Caco-2 (cell line): ENCODE data around the gene CYTH2. TPM values are rescaled to one million over a fixed set of nuclear protein-coding genes. Genes with fewer than 3 reads are reported as not detected.

Experiments
- BruUV-seq: library from RNA; stranded (reverse); fragments of 400-500 nt; replicated peaks from 2 replicates; lab custom pipeline; 2021; lab: Mats Ljungman, UMichigan
- CTCF ChIA-PET: fragments of 300-600 bp; sonication (Branson Sonifier 250); formaldehyde crosslinking; loops from one replicate; lab custom pipeline; 2022; ENCODE audit warnings: antibody characterized with exemption; lab: Charles Lee
- POLR2A ChIA-PET: fragments of 300-600 bp; sonication (Branson Sonifier 250); formaldehyde crosslinking; loops from one replicate; lab custom pipeline; 2022; ENCODE audit warnings: antibody characterized with exemption; lab: Charles Lee
- DNase-seq, 2 experiments: peaks; one replicate each; pipeline versions ENCODE4 v3.0.0 to v3.0.0-alpha.2; 2020 to 2022
- H3K27me3 ChIP-seq: replicated peaks from 2 replicates; pipeline ENCODE4 v1.6.0; 2011; ENCODE audit warnings: low read length; ENCODE audit not compliant: control insufficient read depth, insufficient read depth
- H3K36me3 ChIP-seq: 2 replicates; pipeline ENCODE4 v1.5.1; 2011; ENCODE audit warnings: low read length; ENCODE audit not compliant: control insufficient read depth, insufficient read depth
- H3K4me1 ChIP-seq: fragments of 250-450 bp; sonication (Bioruptor Pico); 2 replicates; pipeline ENCODE4 v1.5.1; 2020; ENCODE audit warnings: mild to moderate bottlenecking
- H3K4me3 ChIP-seq: 2 replicates; pipeline ENCODE4 v1.5.1; 2011; ENCODE audit warnings: low read depth, mild to moderate bottlenecking, control low read depth, low read length
- H3K9me3 ChIP-seq: fragments of 250-450 bp; sonication (Bioruptor Pico); 2 replicates; pipeline ENCODE4 v1.5.1; 2020; ENCODE audit warnings: mild to moderate bottlenecking, moderate library complexity
- H3K27ac Mint-ChIP-seq: one replicate; pipeline ENCODE4 v1.8.0; 2022; ENCODE audit warnings: mixed read lengths; ENCODE audit not compliant: unreplicated experiment
- H3K27me3 Mint-ChIP-seq: one replicate; pipeline ENCODE4 v1.8.0; 2022; ENCODE audit warnings: mixed read lengths; ENCODE audit not compliant: insufficient read depth, unreplicated experiment
- H3K36me3 Mint-ChIP-seq: one replicate; pipeline ENCODE4 v1.8.0; 2022; ENCODE audit warnings: mild to moderate bottlenecking, mixed read lengths; ENCODE audit not compliant: insufficient read depth, unreplicated experiment
- H3K4me1 Mint-ChIP-seq: one replicate; pipeline ENCODE4 v1.8.0; 2022; ENCODE audit warnings: low read depth, mixed read lengths; ENCODE audit not compliant: unreplicated experiment
- H3K4me3 Mint-ChIP-seq: one replicate; pipeline ENCODE4 v1.8.0; 2022; ENCODE audit warnings: mild to moderate bottlenecking, moderate library complexity, mixed read lengths; ENCODE audit not compliant: unreplicated experiment
- H3K9me3 Mint-ChIP-seq: one replicate; pipeline ENCODE4 v1.8.0; 2022; ENCODE audit warnings: mixed read lengths; ENCODE audit not compliant: unreplicated experiment
- CTCF ChIP-seq, 2 experiments: fragments of 200-600 bp in 1 of 2; IDR thresholded peaks; 1 replicate in 1 of 2; 2 replicates in 1 of 2; pipeline versions ENCODE4 v1.5.1 to v1.8.0; 2011 to 2022; ENCODE audit warnings: antibody characterized with exemption in 1 of 2, control low read depth in 1 of 2, inconsistent platforms in 1 of 2, low read depth in 1 of 2, low read length in 1 of 2, mild to moderate bottlenecking in 1 of 2, moderate library complexity in 1 of 2; ENCODE audit not compliant: insufficient read depth in 1 of 2, severe bottlenecking in 1 of 2, unreplicated experiment in 1 of 2
- intact Hi-C: fragments of 100-400 bp; cut with micrococcal nuclease; formaldehyde crosslinking; loops from one replicate; pipeline ENCODE4 v1.10.0; 2022; ENCODE audit not compliant: unreplicated experiment
- total RNA-seq: library from RNA; stranded (reverse); gene quantifications from 2 replicates; pipeline ENCODE4 v1.2.3, GENCODE V29; 2022

The CYTH2 gene
- total RNA-seq, 1 experiment from 2014 or later: 74.6 TPM

- H3K36me3 ChIP-seq: no peaks in the 10 kb centered on the region
- peaks cover 15% of the 10 kb centered on the region for H3K4me1 Mint-ChIP-seq
- H3K4me1 ChIP-seq: 0 out of 2 replicates have a peak, but pooled peaks cover 12% of the 10 kb centered on the region
- no peak for TF ChIP-seq CTCF (IDR thresholded peaks at IDR 0.05; ENCODE audit: insufficient read depth in 1 of 2, low read depth in 1 of 2, low read length in 1 of 2, severe bottlenecking in 1 of 2, unreplicated experiment in 1 of 2)
- peak overlapping the region; percentile 53 for H3K27ac Mint-ChIP-seq
- BruUV-seq: no TSS peak
- no peaks in the 10 kb centered on the region for H3K27me3 Mint-ChIP-seq
- H3K4me3 Mint-ChIP-seq: peak overlapping the region; percentile 27
- no peak overlapping the region for H3K4me3 ChIP-seq
- no peaks in the 10 kb centered on the region for H3K9me3 Mint-ChIP-seq
- H3K36me3 Mint-ChIP-seq: peaks cover 11% of the 10 kb centered on the region
- no peaks in the 10 kb centered on the region for H3K27me3 ChIP-seq
- CTCF ChIA-PET: interaction anchor here (1.3 to 5.9 kb wide), 3 partner anchors 44 to 75 kb away, joined by 3 to 112 read pairs (median 5); no protein-coding TSS in a partner anchor
- DNase-seq: no peak
- intact Hi-C loops: loop anchor here (1.0 kb wide), 1 partner anchor 7 kb away; no protein-coding TSS in a partner anchor
- POLR2A ChIA-PET: no interaction called here
- no peaks in the 10 kb centered on the region for H3K9me3 ChIP-seq
Observed at GRCh38 chr19:48509467-48510194, 40.5 kb downstream of the CYTH2 start.

GRCh38 chr19:48510421-48511268 is 41.5 kb downstream of the CYTH2 start:
- TF ChIP-seq CTCF (IDR thresholded peaks at IDR 0.05; ENCODE audit: insufficient read depth in 1 of 2, low read depth in 1 of 2, low read length in 1 of 2, severe bottlenecking in 1 of 2, unreplicated experiment in 1 of 2): no peak
- no peaks in the 10 kb centered on the region for H3K9me3 Mint-ChIP-seq
- POLR2A ChIA-PET: no interaction called here
- Histone ChIP-seq H3K4me3 (peak overlapping the region; percentile 32), H3K36me3 (no peaks in the 10 kb centered on the region), H3K4me1 (0 out of 2 replicates have a peak, but pooled peaks cover 12% of the 10 kb centered on the region), H3K9me3 (no peaks in the 10 kb centered on the region), H3K27me3 (no peaks in the 10 kb centered on the region)
- peak overlapping the region; percentile 53 for H3K27ac Mint-ChIP-seq
- intact Hi-C loops: loop anchor here (1.0 kb wide), 1 partner anchor 8 kb away; no protein-coding TSS in a partner anchor
- no peaks in the 10 kb centered on the region for H3K27me3 Mint-ChIP-seq
- no TSS peak for BruUV-seq
- H3K4me3 Mint-ChIP-seq: peak overlapping the region; percentile 62
- H3K36me3 Mint-ChIP-seq: peaks cover 11% of the 10 kb centered on the region
- CTCF ChIA-PET: interaction anchor here (0.9 to 1.8 kb wide), 3 partner anchors 17 to 74 kb away, joined by 3 to 8 read pairs (median 5); no protein-coding TSS in a partner anchor
- peak; percentile 78 to 83 for DNase-seq
- H3K4me1 Mint-ChIP-seq: peaks cover 15% of the 10 kb centered on the region

GRCh38 chr19:48511321-48511731 is 42.2 kb downstream of the CYTH2 start:
- BruUV-seq: no TSS peak
- Mint-ChIP-seq H3K9me3 (no peaks in the 10 kb centered on the region), H3K4me1 (peaks cover 18% of the 10 kb centered on the region), H3K36me3 (peaks cover 11% of the 10 kb centered on the region), H3K27ac (no peak overlapping the region), H3K27me3 (no peaks in the 10 kb centered on the region), H3K4me3 (no peak overlapping the region)
- no peak for DNase-seq
- no peaks in the 10 kb centered on the region for H3K27me3 ChIP-seq
- CTCF ChIA-PET: interaction anchor here (0.9 to 1.8 kb wide), 2 partner anchors 18 to 42 kb away, joined by 5 to 8 read pairs; no protein-coding TSS in a partner anchor
- no peaks in the 10 kb centered on the region for H3K36me3 ChIP-seq
- H3K9me3 ChIP-seq: no peaks in the 10 kb centered on the region
- peaks cover 15% of the 10 kb centered on the region for H3K4me1 ChIP-seq
- POLR2A ChIA-PET: no interaction called here
- no peak for TF ChIP-seq CTCF (IDR thresholded peaks at IDR 0.05; ENCODE audit: insufficient read depth in 1 of 2, low read depth in 1 of 2, low read length in 1 of 2, severe bottlenecking in 1 of 2, unreplicated experiment in 1 of 2)
- intact Hi-C loops: no loop called here
- peak overlapping the region; percentile 29 for H3K4me3 ChIP-seq
